ENCODE measurements around the gene MRPL37. TPM values are rescaled to one million over a fixed set of nuclear protein-coding genes. Genes with fewer than 3 reads are reported as not detected.
"Not testable (repeated sequence)": the region's sequence is repeated elsewhere in the genome, so short reads cannot be mapped to it uniquely, and the experiment has no call there.

The MRPL37 gene
- total RNA-seq, 4 donors from 2014 or later: 63.2 to 83.3 (median 75.3) TPM

DNA sequence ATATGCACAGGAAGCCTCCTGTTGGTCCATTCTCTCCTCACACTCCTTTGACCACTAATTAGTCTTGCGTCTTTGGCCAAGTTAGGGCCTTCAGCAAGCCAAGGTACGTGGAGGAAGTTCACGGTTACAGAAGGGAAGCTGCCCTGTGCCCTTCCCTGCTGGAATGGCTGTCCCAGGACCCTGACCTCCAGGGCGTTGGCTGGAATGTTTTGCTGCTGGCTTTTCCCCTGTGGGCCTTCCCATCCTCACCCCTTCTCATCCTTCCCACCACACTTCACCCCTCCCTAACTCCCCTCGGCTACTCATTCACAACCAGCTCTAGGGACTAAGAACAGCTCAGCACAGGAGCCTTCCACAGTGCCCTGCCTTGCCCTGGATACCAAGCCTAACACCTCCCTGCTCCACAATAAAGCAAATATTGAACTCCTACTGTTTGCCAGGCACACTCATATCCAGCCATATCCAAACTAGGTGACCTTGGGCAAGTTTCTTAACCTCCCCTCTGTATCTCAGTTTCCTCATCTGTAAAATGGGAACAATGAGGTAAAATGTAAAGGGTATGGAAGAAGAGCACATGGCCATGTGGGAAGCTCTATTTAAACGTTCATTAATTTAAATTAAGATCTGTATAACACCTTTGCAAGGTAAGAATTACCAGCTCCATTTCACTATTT lies 38.3 kb upstream of the MRPL37 start:
- Histone ChIP-seq H3K4me1 (peaks cover 14% of the 10 kb centered on the region), H3K9me3 (no peaks in the 10 kb centered on the region), H3K27ac (no peak overlapping the region), H3K4me3 (no peak overlapping the region), H3K27me3 (no peaks in the 10 kb centered on the region), H3K36me3 (no peaks in the 10 kb centered on the region)
- WGBS: 75% methylated on average over 6 of the region's 6 CpGs
- TF ChIP-seq POLR2AphosphoS5 (IDR thresholded peaks at IDR 0.05) (no peak), EP300 (IDR thresholded peaks at IDR 0.05) (no peak), POLR2A (IDR thresholded peaks at IDR 0.05) (no peak), CTCF (IDR thresholded peaks at IDR 0.05) (no peak)
- no peak for DNase-seq (ENCODE audit: low spot score in 2 of 2)

- DNase-seq (ENCODE audit: low spot score in 2 of 2): no peak
- no peaks in the 10 kb centered on the region for H3K9me3 ChIP-seq
- peaks cover 21% of the 10 kb centered on the region for H3K4me1 ChIP-seq
- TF ChIP-seq CTCF (IDR thresholded peaks at IDR 0.05) (no peak), EP300 (IDR thresholded peaks at IDR 0.05) (no peak), POLR2AphosphoS5 (IDR thresholded peaks at IDR 0.05) (no peak), POLR2A (IDR thresholded peaks at IDR 0.05) (no peak)
- H3K4me3 ChIP-seq: no peak overlapping the region
- no peaks in the 10 kb centered on the region for H3K36me3 ChIP-seq
- 38% methylated on average over 2 of the region's 3 CpGs for WGBS
- H3K27me3 ChIP-seq: no peaks in the 10 kb centered on the region
- no peak overlapping the region for H3K27ac ChIP-seq
These were observed 36.9 kb upstream of the MRPL37 start for GRCh38 chr1:54163051-54163450.

GRCh38 chr1:54163573-54163972 lies 36.4 kb upstream of the MRPL37 start:
- Histone ChIP-seq H3K4me1 (peaks cover 25% of the 10 kb centered on the region), H3K9me3 (no peaks in the 10 kb centered on the region), H3K27me3 (no peaks in the 10 kb centered on the region), H3K4me3 (no peak overlapping the region), H3K27ac (no peak overlapping the region), H3K36me3 (no peaks in the 10 kb centered on the region)
- TF ChIP-seq POLR2A (IDR thresholded peaks at IDR 0.05) (no peak), CTCF (IDR thresholded peaks at IDR 0.05) (no peak), EP300 (IDR thresholded peaks at IDR 0.05) (no peak), POLR2AphosphoS5 (IDR thresholded peaks at IDR 0.05) (no peak)
- 73% methylated on average over 5 of the region's 5 CpGs for WGBS
- DNase-seq (ENCODE audit: low spot score in 2 of 2): no peak

GRCh38 chr1:54165146-54165545 lies 34.8 kb upstream of the MRPL37 start:
- Histone ChIP-seq H3K36me3 (no peaks in the 10 kb centered on the region), H3K4me1 (peaks cover 25% of the 10 kb centered on the region), H3K4me3 (no peak overlapping the region), H3K27ac (no peak overlapping the region), H3K27me3 (no peaks in the 10 kb centered on the region), H3K9me3 (no peaks in the 10 kb centered on the region)
- 96% methylated on average over 13 of the region's 15 CpGs for WGBS
- TF ChIP-seq CTCF (IDR thresholded peaks at IDR 0.05) (no peak), EP300 (IDR thresholded peaks at IDR 0.05) (no peak), POLR2AphosphoS5 (IDR thresholded peaks at IDR 0.05) (no peak), POLR2A (IDR thresholded peaks at IDR 0.05) (no peak)
- DNase-seq (ENCODE audit: low spot score in 2 of 2): no peak

DNA sequence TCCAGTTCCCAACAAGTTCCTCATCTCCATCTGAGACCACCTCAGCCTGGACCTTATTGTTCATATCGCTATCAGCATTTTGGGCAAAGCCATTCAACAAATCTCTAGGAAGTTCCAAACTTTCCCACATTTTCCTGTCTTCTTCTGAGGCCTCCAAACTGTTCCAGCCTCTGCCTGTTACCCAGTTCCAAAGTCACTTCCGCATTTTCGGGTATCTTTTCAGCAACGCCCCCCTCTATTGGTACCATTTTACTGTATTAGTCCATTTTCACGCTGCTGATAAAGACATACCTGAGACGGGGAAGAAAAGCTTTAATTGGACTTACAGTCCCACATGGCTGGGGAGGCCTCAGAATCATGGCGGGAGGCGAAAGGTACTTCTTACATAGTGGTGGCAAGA lies 33.6 kb upstream of the MRPL37 start:
- H3K27ac ChIP-seq; H3K36me3 ChIP-seq; H3K4me3 ChIP-seq; H3K27me3 ChIP-seq; DNase-seq (ENCODE audit: low spot score in 2 of 2); H3K9me3 ChIP-seq: not testable (repeated sequence)
- H3K4me1 ChIP-seq: peaks cover 25% of the 10 kb centered on the region
- 94% methylated on average over 8 of the region's 8 CpGs for WGBS

All from suprapubic skin (tissue), 4 donors.